Eye (tissue), 1 donor: Measurements from ENCODE around the gene SYNE1.
A peak's percentile ranks its signal among the peaks of the same experiment; 100 is the strongest.
"Not testable (repeated sequence)": the region's sequence is repeated elsewhere in the genome, so short reads cannot be mapped to it uniquely, and the experiment has no call there.

Source experiments
- DNase-seq: peaks from one replicate; pipeline ENCODE4 v3.0.0-alpha.2; 2015

Gene SYNE1

DNA sequence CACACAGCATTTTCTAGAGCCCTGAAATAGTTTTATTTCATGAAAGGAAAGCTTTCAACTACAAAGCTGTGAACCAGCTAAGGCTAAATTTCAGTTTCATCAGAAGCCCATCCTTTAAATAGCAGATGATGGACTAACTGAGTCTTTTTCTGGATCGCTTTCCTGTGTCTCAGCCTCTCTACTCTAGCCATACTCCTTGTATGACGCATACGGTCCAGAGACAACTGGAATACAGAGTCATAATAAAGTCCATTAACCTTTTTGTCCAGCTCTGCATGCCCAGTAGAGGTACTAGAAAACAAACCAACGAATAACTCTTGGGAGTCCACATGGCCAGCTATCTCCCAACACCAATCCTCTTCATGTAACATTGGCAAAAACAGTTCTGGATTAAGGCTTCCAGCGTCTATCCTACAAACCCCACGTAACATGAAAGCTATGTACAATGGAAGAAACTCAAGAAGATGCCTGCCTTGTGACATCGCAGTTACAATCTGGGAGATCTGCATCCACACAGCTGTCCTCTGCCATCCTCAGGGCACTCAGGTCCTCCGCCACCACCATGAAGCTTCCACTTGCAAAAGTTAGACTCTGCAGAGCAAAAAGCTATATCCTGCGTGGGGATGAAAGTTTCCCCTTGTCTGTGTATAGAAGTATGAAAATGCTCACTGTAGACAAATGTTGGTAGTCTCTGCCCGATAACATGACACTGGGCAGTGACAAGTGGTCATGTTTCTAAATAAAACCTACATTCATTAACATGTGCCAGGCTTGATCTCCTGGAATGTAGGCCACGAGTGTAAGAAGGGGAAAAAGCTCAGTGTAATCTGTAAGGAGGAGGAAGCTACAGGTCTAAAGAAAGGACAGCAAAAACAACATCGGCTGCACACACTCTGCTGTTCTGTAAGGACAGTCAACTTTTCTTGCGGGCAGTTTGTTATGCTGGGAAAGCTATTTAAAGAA lies 469.2 kb downstream of the SYNE1 start:
- DNase-seq, result peak; percentile 8

DNA sequence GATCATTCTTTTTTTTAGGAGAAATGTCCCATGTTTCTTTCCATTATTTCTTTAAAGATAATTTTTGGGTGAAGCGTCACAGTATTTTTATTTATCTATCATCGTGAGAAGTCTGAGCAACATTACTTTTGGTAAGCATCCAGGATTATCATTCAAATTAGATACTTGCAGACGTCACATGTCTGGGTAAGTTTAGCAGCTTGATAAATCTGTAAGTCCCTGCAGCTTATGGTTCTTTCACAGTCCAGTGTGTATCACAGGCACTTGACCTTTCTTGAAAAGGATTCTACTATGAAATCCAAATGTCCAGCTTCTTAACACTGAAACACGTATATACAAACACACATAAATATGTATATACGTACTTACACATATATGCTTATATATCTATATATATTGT lies 470.3 kb downstream of the SYNE1 start:
- no peak for DNase-seq

DNA sequence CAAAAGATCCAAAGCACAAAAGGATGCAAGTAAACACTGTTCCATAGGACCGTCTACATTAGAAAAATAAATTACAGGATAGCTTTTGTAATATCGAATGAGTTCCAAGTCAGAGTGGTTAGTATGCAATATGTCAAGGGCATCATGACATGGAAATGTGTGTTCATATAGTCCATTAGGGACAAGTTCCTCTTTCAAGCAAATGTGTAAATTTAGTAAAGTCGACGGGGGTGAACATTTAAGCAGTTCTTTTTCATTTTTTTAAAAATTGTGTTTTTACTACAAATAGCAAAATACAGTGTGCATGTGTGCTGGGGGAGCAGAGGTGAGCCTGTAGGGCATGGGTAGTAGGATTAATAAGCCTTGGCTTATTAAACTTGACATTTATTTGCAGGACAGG lies 470.7 kb downstream of the SYNE1 start:
- no peak for DNase-seq

DNA sequence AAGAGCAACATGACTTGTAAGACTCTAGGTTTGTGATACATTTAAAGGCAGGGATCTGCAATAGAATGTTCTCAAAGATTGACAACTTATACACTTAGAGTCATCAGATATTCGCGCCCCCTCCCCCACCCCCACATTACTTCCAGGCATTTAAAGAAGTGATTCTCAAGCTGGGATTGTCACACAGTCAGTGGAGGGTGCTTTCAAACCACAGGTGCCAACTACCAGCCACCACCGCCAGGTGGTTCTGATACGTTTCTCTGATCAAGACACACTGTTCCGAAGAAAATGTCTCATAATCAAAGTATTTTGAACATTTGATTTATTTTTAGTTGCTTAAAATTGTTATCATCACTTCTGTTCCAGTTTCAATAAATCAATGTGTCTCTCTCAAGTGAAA lies 472.2 kb downstream of the SYNE1 start:
- DNase-seq, result no peak

DNA sequence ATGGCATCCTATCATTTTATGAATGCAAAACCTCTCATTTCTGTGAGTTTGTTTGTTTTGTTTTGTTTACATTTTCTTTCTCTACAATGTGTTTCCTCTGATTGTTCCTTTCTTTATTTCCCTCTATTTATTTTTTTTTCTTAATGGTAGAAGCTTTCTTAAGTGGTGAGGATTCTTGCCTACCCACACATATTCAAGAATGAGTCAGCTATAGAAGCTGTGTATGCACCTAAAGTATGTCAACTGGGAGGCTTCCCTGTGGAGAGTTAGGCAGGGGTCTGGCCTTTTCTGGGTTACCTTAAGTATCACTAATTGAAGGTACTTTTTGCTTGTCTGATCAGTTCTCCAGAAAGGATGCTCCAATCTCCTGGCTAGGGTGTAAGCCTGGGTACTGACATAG lies 475.7 kb downstream of the SYNE1 start:
- no peak for DNase-seq

DNA sequence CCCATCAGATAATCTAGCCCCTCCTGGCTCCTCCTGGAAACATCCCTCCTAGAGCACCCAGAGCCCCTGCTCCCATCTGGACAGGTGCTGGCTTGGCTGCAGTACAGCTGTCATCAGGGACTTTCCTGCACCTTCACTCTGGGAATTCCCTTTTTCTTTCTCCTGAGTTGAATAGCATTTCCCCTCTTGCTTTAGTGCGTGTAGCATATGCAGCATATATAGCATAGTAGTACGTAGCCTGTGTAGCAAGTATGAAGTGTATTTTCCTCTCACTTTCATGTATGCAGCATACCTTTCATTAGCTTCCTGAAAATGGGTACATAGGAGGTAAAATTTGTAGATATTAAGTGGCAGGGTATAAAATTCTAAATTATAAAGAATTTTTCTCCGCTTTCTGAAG lies 476.8 kb downstream of the SYNE1 start:
- DNase-seq, result no peak

DNA sequence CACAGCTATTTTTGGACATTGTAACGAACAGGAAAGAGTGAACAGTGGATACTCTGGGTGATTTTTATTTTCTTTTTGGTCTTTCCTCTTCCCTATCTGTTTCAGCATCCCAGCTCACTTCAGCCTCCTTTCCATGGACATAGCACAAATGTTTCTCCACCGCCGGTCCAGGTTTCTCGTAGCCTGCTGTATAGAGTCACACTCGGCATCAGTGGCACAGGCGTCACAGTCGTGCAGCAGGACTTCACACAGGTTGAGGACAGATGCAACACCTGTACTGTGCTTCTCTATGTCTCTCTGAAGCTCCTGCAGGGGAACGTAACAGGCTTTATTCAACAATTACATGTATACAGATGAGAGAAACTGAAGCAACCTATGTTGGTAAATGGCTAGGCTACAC lies 481.4 kb downstream of the SYNE1 start:
- DNase-seq, result no peak

DNA sequence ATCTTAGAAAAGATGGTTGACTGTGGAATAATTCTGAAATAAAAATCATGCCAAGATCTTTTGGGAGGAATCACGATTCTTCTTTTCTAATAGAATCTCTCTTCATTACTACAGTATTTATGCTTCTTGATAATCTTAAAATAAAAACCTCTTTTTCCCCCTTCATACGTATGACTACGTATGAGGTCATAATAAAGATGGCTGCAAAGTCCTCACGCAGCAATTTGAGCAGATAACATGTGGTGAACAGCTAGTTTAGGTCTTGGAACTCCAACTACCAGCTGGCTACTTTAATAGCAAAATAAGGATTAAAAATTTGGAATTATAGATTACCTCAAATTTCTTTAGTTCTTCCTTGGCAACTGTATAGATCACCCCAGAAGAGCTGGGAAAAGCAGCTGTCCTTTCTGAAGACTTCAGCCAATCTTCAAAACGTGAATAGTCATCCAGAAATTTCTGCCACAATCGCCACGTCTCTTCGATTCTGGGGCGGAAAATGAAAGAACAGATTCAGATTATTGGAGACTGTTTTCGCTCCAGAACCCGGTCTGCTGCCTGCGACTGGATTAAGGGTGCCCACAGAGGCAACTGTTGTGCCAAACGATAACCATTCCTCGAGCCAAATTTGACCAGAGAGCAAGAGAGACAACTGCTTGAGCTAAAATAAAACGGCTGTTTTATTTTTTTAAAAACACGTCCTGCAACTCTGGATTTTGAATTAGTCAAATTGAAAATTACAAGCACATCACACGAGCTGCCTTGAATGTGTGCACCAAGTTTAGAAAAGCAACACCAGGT lies 482.4 kb downstream of the SYNE1 start:
- DNase-seq, result no peak

DNA sequence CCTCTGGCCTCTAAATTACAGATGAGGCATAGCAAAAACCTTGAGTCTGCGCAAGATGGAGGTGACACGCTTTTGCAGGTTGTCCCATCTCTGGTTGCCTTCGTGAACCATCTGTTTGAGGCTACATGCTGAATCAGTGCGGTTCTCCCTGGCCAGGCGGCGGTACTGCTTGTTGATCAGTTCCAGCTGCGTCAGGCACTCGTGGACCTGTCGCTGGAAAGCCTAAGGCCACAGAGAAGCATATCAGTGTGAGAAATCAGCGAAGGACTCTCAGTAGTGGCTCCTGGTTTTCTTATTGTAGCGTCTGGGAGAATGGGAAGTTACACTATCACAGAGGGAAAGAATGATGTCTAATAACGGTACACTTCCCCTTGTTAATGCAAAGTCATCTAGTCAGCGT lies 485.2 kb downstream of the SYNE1 start:
- DNase-seq, result no peak

DNA sequence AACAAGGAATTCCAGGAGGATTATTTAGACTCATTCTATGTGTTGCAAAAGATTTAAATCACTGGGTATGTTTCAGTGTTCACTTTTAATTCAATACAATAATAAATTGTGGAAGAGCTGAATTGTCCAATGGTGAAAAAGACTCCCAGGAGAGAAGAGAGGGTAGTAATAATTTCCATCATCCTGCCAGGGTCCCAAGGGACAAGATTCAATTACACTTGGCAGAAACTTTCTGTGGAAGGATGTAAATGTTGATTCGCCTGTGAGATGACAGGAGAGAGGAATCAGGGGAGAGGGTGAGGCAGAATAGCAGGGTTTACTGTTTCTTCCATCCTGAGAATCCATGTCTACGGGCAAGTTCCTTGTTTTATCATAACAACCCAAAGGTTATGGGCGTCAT lies 487.0 kb downstream of the SYNE1 start:
- no peak for DNase-seq

DNA sequence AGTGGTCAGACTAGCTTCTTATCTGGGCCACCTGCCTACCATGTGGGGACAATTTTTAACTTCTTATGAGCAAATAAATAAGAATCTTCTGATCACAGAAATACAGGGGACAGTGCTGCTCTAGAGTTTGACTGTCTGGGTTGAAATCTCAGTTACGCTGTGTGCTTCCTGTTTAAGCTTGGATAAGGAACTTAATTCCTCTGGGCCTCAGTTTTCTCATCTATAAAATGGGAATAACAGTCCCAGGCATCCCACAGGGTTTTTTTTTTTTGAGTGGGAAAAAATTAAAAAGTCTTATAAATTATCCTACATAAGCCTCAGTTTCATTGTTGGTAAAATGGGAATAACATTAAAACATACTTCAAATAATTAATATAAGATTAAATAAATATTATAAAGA lies 488.8 kb downstream of the SYNE1 start:
- DNase-seq, result no peak

DNA sequence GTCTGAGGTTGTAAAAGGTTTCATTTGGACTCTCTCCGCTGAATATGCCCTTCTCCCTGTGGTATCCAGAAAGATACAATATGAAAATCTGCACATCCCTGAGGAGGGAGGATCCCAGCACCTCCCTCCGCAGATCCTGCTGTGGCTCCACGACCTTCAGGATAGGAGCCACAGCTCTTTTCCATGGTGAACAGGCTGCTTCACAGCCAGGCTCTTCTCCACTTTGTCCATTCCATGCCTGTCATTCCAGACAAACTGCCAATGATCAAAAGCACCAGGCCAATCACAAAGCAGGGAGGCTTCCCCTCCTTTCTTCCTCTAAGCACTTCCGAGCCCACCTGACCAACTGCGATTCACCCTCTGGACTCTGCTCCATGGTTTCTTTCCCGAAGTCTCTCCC lies 489.9 kb downstream of the SYNE1 start:
- no peak for DNase-seq

DNA sequence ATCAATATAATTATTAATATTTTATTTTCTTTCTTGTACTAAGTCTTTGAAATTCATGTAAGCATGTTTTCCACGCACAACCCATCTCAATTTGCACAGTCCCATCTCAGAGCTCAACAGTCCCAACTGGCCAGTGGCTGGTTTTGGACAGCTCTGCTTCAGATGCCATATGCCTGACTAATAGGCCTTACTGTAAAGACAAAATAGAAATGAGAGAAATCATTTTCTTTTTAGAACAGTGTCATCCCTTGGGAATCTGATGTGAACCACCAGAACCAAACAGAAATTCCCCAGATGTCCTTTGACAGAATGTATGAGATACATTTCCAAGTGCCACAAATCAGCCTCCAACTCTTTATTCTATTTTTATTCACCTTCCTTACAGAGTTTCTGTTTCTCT lies 490.8 kb downstream of the SYNE1 start:
- DNase-seq, result no peak

DNA sequence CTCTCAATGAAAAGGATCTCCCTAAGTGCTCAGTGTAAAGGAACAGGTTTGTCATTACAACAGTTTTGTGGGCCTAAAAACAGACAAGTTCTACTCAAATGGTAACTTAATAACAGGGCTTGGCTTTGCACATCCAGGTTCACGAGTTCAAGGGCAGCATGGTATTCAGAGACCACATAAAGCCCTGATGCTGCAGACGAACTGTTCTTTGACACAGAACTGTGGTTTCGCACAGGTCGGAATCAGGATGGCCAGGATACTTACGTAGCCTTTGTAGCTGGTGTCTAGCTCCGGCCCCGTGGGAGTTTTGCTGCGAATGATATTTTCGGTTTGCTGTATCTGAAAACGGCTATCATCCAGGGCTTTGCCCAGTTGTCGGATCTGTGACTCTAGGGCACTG lies 493.8 kb downstream of the SYNE1 start:
- no peak for DNase-seq

DNA sequence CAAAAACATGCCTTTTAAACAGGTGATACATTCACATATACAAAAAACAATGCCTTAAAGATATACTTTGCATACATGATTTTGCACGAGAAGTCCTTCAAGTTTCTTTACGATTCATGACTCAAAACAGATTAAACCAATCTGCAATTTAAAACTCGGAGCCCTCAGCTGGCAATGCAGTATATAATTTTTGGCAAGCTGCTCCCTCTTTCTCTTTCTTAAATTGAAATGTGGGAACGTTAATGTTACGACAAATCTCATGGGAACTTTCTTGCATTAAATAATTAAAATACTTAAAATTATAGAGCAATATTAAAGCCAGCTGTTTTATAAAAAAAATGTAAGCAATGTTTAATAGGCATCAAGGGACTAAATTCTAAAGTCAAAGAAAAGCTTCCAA lies 495.1 kb downstream of the SYNE1 start:
- peak; percentile 10 for DNase-seq

DNA sequence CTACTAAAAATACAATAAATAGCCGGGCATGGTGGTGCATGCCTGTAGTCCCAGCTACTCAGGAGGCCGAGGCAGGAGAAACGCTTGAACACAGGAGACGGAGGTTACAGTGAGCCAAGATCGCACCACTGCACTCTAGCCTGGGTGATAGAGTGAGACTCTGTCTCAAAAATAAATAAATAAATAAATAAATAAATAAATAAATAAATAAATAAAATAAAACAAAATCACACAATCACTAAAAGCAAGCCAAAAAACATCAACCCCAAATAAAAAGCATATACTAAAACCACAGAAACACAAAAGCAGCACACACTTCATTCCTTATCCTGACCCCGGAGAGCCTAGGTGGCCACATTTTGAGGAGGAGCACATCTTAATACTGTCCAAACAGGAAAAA lies 498.8 kb downstream of the SYNE1 start:
- not testable (repeated sequence) for DNase-seq

DNA sequence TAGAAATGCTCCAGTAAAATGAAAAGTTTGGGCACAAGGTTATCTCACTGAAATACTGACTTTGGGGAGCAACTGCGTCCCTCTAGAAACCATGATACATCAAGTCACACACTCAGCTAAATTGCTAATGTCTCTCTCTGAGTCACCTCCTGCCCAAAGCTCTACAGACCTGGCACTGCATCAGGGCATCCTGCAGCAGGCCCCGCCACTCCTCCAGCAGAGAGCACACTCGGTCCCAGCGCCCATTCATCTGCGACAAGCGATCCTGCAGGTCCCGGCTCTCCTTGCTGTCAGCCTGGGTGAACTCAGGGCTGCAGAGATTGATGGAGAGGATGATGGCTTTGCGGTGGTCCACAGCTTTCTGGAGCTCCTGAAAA lies 500.7 kb downstream of the SYNE1 start:
- DNase-seq, result no peak

DNA sequence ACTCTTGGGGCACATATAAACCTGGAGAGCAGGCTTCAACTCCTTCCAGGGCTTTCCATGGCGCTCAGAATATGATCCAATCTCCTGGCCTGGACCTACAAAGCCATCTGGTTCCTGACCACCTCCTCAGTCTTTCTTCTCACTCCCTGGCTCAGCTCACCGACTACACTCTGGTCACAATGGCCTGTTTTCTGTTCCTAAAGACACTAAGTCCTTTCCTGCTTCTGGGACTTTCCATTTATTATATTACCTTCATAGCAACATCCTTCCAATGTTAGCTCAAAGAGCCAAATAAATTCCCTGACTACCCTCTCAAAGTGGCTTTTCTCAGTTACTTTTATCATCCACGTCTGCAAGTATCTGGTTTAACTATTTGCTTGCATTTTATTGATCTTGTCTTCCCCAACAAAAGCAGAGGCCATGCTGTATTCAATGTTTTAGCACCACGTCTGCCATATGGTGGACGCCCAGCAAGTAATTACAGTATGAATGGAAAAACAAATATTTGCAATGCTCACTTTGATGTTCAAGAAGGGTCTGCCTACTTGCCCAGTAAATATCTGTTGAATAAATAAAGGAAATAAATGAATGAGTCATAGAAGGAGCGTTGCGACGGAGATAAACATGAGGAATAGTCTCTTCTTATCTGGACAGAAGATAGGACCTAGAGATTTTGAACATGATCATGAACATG lies 501.3 kb downstream of the SYNE1 start:
- DNase-seq, result no peak

DNA sequence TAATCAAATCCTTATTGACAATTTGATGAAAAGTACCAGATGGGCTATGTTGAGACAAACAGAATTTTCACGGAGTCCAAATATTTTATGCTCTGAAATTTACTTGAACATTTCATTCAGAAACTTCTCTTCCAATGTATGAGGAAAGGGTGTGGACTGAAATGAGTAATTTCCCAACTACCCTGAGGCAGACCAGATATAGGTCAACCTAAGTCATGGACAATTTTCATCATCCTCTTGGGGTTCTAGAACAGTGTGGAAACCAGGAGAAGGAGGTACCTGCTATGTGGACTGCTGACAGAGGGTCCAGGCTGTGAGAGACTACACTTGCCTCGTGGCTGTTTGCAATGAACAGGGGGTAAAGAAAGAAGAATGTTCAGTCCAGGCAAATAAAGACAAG lies 506.7 kb downstream of the SYNE1 start:
- no peak for DNase-seq

DNA sequence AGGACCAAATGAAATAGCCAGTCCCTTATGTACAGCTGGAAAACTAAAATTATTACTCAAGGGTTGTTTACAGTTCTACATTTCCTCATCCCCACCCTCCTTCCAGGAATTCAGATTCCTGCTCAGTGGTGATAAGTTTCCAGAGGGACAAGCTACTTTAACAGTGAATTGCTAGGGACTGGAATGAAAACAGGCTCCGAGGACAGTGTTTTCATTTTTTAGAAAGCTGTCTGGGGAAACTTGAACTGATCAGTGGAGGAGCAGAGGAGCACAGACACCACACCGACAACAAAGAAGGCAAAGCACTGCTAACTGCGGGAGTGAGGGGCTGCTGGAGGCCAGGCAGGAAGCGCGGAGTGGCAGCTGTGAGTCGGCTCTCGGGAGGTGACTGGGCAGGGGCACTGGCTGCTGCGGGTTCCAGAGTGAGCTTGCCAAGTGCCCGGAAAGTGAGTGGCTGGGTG lies 507.4 kb downstream of the SYNE1 start:
- no peak for DNase-seq

DNA sequence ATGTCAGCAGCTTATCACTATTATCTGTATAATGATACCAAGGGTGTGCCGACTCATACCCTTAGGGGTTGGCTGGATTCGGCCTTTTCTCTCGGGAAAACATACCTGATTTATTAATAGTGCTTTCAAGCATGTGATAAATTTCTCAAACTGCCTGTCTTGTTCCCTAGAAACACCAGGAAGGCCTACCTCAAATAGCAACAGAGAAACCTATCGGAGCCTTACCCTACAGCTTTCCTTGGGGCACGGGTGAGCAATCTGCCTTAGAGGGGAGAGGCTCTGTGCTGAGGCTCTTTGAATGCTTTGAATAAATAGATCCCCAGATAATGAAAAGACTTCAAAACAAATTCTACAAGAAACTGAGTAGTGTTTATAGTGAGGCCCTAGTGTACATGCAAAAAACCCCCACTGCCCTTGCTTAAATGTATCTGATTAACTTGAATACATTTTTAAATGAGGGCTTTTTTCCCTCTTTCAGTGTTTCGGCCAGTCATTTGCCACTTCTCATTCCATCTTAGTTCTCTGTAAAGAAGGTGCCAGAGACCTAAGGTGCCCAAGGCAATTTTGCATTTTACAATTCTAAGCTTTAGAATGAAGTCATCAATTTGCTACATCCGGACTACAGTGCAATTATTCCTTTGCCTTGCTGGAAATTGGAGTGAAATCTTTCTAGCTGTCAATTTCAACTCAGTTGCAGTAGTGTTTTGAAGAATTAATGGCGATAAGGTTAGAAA lies 509.6 kb downstream of the SYNE1 start:
- DNase-seq, result no peak

DNA sequence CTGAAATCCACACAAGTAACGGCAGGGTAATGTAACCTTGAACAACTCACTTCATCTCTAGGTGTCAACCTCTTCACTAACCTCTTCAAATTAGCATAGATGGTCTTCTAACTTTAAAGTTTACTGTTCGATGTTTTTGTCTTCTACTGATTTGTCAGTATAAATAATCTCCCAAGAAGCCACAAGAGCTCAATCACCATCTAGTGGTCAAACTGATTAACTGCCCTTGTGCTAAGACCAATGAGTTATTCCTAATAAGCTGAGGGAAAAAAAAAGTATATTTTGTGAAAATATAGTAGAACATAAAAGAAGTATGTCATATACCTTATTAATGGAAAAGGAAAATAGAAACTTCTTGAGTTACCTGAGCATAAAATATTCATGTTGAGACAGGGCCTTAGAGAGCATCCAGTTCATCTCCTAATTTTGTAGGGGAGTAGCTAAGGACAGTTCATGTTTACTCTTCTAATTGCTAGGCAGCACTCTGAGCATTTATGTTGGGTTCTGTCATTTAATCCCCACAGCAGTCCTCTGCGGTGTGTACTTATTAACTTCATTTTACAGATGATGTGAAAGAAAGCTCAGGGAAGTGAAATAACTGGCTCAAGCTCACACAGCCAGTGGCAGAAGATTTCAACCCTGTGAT lies 512.6 kb downstream of the SYNE1 start:
- peak; percentile 62 for DNase-seq
